GM10847 (cell line): ENCODE data around the gene CCR5AS.

Experiments used
- POLR2A ChIP-seq: IDR thresholded peaks from 2 replicates; pipeline ENCODE4 v1.6.1; 2011; ENCODE audit not compliant: insufficient read length; ENCODE audit errors: extremely low read depth

CCR5AS gene

GRCh38 chr3:46325645-46326300 lies 81.1 kb downstream of the CCR5AS start:
- TF ChIP-seq POLR2A: no peak

DNA sequence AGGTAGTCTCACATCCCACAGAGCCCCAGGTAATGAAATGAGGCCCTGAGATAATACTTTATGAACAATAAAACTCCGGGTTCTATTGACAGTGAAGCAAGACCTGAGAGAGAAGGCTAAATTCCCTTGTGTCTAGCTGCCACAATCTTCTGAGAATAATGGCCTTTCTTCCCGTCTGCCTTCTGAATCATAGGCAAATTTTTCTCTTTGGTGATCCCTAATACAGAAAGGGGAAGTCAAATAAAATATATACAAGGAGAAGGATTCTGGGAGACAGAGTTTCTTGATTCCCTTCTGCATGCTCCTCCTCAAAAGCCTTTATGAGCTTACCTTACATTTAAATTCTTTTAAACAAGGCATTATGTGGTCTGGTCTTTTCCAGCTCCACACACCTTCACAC lies 82.8 kb downstream of the CCR5AS start:
- TF ChIP-seq POLR2A: no peak

DNA sequence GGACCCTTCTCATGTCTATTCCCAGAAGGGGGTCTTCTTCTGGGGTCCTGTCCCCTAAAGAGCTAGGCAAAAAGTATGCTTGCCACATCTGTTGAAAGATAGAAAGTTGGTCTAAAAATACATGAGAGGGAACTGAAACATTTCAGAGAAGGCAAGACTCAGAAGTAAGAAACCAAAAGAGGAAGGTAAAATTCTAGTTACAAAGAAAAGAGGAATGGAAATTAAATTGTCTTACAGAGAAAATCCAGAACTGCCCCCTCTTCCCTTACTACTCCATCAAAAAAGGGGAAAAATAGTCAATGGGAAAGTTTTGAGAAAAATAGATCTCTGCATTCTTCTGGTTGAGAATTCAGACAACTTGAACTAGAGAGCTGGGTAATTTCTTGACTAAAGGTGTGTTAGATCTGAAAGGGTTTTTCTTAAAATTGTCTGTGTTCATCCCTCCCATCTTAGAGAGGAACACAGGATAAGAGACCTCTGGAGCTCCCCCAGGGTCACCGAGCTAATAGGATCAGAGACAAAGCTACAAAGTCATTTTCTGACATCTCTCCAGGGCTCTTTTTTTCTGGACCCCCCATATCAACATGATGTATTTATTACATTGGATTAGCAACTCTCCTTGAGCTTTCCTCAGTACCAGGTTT lies 85.3 kb downstream of the CCR5AS start:
- no peak for TF ChIP-seq POLR2A

- TF ChIP-seq POLR2A: no peak
Observed at GRCh38 chr3:46318207-46318927, 88.5 kb downstream of the CCR5AS start.

- no peak for TF ChIP-seq POLR2A
Observed at GRCh38 chr3:46316206-46316605, 90.7 kb downstream of the CCR5AS start.

- TF ChIP-seq POLR2A: no peak
Observed at GRCh38 chr3:46314517-46314916, 92.3 kb downstream of the CCR5AS start.
